Measurements from ENCODE around the gene AOAH. TPM values are rescaled to one million over a fixed set of nuclear protein-coding genes. Genes with fewer than 3 reads are reported as not detected.
"Not testable (repeated sequence)": the region's sequence is repeated elsewhere in the genome, so short reads cannot be mapped to it uniquely, and the experiment has no call there.

Gene AOAH
- total RNA-seq, 1 donor from 2014 or later, result 1.2 TPM

GRCh38 chr7:36658335-36659171 lies 65.7 kb downstream of the AOAH start:
- DNase-seq (ENCODE audit: low read depth), result peak; percentile 98

DNA sequence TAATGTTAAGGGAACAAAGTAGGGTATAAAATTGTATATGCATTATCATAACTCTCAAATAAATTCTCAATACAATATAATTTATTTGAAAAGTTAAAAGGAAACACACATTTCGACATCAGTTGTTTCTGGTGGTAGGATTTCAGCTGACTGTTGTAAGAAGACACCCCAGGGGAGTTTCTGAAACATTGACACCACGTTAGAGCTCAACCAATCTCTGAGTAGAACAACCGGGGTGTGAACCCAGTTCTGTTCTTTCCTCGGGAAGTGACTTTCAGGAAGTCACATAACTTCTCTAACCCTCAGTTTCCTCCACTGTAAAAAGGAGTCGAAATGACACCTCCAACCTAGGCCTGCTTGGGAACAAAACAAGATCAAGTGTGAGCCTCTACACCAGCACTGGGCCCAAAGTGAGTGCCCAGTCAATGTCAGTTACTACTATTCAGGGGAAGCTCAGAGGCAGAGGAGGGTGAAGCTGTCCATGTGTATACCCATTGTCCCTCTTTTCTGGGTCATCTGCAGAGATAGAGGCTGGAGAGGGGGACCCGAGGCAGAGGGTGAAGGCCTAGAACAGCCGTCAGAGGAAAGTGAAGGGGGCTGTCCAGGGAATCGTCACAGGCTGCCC lies 67.1 kb downstream of the AOAH start:
- DNase-seq (ENCODE audit: low read depth), result no peak

- no peak for DNase-seq (ENCODE audit: low read depth)
Observed at GRCh38 chr7:36654436-36654835, 69.9 kb downstream of the AOAH start.

DNA sequence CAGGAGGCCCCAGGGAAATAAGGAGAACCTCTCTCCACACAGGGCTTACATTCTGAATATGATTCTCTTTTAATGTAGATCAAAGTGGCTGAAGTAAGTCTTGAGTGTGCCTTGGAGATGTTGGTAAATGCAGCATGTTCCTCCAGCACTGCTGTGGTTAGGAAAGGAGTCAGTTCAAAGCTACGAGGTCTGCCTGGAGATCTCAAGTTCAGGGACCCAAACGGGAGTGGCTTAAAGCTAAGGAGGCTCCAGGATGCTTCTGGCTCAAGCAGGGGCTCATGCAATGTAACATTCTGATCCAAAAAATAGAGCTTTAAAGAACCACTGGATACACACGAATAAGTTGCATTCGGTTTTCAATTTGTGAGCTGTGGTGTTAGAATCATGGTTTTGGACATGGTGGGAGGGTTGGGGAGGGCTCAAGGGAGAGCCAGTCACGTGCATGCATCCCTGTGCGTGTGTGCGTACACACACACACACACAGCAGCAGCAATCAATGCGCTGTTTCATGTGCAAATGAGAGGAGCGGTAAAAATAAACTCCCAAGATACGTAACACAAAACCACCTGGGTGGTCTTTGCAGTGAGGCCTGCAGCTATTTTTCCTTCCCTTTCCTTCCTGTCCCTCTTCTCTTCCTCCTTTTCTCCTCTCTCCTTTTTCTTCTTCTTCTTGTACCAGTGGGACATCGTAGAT lies 70.5 kb downstream of the AOAH start:
- DNase-seq (ENCODE audit: low read depth), result no peak

- DNase-seq (ENCODE audit: low read depth), result peak; percentile 71
Observed at GRCh38 chr7:36653008-36653662, 71.2 kb downstream of the AOAH start.

- DNase-seq (ENCODE audit: low read depth), result no peak
Observed at GRCh38 chr7:36652431-36652830, 71.9 kb downstream of the AOAH start.

- peak; percentile 72 for DNase-seq (ENCODE audit: low read depth)
Observed at GRCh38 chr7:36651404-36651803, 72.9 kb downstream of the AOAH start.

GRCh38 chr7:36650766-36651312 lies 73.5 kb downstream of the AOAH start:
- DNase-seq (ENCODE audit: low read depth), result no peak

- no peak for DNase-seq (ENCODE audit: low read depth)
Observed at GRCh38 chr7:36650320-36650719, 74.0 kb downstream of the AOAH start.

DNA sequence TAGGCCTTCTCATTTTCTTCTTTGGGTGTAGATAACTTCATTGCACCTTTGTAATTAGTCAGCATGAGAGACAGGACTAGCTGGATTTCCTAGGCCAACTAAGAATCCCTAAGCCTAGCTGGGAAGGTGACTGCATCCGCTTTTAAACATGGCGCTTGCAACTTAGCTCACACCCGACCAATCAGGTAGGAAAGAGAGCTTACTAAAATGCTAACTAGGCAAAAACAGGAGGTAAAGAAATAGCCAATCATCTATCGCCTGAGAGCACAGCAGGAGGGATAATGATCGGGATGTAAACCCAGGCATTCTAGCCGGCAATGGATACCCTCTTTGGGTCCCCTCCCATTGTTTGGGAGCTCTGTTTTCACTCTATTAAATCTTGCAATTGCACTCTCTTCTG lies 75.0 kb downstream of the AOAH start:
- not testable (repeated sequence) for DNase-seq (ENCODE audit: low read depth)

- DNase-seq (ENCODE audit: low read depth), result no peak
Observed at GRCh38 chr7:36648441-36648840, 75.9 kb downstream of the AOAH start.

- DNase-seq (ENCODE audit: low read depth), result no peak
Observed at GRCh38 chr7:36644625-36645422, 79.5 kb downstream of the AOAH start.

- DNase-seq (ENCODE audit: low read depth), result no peak
Observed at GRCh38 chr7:36642414-36642813, 81.9 kb downstream of the AOAH start.

- no peak for DNase-seq (ENCODE audit: low read depth)
Observed at GRCh38 chr7:36642010-36642409, 82.3 kb downstream of the AOAH start.

- no peak for DNase-seq (ENCODE audit: low read depth)
Observed at GRCh38 chr7:36640682-36641081, 83.6 kb downstream of the AOAH start.

DNA sequence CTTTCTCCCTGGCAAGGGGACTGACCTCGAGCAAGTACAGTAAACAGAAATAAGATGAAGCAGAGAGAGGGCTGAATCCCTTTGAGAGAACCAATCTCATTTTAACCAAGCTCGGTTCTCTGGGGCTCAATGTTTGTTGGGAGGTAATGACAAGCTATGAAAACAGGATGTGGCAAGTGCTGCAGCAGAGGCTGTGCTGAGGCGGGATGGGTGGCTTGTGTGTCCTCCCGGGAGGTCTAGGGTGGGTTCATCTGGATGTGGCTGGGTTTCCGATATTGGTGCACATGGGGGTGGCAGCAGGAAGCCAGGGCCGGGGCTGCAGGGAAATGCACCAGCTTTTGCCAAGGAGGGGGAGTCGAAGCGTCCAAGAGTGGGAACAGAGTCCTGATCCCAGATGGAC lies 84.5 kb downstream of the AOAH start:
- no peak for DNase-seq (ENCODE audit: low read depth)

- no peak for DNase-seq (ENCODE audit: low read depth)
Observed at GRCh38 chr7:36638586-36639263, 85.6 kb downstream of the AOAH start.

- DNase-seq (ENCODE audit: low read depth), result no peak
Observed at GRCh38 chr7:36638140-36638539, 86.2 kb downstream of the AOAH start.

DNA sequence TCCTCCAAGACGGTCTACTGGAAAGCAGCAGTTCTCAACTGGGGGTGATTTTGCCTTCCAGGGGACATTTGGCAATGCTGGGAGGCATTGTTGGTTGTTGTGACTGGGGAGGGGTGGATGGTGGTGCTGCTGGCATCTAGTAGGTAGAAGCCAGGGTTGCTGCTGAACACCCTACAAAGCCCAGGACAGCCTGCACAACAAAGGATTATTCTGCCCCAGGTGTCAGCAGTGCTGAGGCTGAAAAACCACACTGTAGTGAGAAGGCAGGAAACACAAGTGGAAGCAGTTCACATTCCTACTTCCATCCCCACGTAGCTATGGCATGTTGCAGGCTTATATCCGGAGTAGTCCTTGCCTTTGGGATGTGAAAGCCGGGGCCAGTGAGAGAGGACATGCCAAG lies 86.9 kb downstream of the AOAH start:
- no peak for DNase-seq (ENCODE audit: low read depth)

GRCh38 chr7:36636126-36636525 lies 88.2 kb downstream of the AOAH start:
- no peak for DNase-seq (ENCODE audit: low read depth)

DNA sequence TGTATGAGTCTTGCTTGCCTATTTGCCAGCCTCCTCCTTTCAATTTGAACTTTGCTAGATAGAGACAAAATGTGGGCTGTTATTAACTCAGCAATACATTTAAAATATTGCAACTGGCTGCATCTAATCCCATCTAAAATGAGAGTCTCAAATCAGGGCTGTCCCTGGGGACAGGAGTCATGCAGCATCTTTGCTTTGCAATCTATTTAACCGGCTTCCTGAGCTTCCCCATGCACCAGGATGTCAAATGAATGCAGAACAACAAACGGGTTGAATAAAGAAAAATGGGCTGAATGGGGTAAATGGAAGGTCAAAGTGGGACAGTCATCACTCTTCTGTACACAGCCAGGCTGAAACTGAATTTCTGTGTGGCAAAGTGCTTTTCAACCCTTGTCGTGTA lies 89.2 kb downstream of the AOAH start:
- DNase-seq (ENCODE audit: low read depth), result no peak
